H54 (cell line): ENCODE results near the gene BICDL2.
"Not testable (repeated sequence)": the region's sequence is repeated elsewhere in the genome, so short reads cannot be mapped to it uniquely, and the experiment has no call there.

ENCODE experiments used
- DNase-seq: peaks from one replicate; pipeline ENCODE4 v3.0.0; 2011; ENCODE audit warnings: low spot score, mixed read lengths; ENCODE audit not compliant: insufficient read length
- FAIRE-seq: peaks from 3 replicates; lab custom pipeline; 2011; peaks lifted over from hg19 to GRCh38; lab: Jason Lieb, UNC
- POLR2A ChIP-seq: IDR thresholded peaks from 2 replicates; pipeline ENCODE4 v1.6.1; 2011; ENCODE audit warnings: low read depth, mild to moderate bottlenecking, low read length

Gene BICDL2, protein sequence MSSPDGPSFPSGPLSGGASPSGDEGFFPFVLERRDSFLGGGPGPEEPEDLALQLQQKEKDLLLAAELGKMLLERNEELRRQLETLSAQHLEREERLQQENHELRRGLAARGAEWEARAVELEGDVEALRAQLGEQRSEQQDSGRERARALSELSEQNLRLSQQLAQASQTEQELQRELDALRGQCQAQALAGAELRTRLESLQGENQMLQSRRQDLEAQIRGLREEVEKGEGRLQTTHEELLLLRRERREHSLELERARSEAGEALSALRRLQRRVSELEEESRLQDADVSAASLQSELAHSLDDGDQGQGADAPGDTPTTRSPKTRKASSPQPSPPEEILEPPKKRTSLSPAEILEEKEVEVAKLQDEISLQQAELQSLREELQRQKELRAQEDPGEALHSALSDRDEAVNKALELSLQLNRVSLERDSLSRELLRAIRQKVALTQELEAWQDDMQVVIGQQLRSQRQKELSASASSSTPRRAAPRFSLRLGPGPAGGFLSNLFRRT

DNA sequence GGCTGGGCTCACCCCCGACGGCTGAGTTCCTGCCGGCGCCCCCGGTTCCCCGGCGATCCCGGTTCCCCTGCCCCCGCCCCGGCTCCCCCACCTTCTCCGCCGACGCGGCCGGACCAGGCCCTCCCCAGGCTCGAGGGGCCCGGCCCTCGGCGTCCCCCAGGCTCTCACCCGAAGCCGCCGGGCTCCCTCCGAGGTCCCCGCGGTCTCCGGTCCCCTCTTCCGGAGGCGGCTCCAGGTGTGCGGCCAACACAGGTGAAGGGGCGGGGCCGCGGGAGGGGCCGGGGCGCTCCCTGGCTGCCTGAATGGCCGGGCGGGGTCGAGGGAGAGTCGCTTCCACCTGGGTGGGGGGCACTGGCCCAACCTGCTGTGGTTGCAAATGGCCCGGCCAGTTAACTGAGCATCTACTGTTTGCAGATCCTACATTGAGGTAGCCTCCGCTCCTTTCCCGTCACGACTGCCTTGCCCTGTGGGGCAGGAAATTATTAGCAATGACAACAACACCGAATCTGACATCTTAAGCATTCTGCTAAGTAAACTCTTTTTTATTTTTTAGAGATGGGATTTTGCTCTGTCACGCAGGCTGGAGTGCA, at the start of gene BICDL2:
BICDL2 (minus strand) TSS at position 219 of the 590 bp plus-strand sequence. CDS start 1,448 bp downstream, outside the sequence.
- DNase-seq = no peak
- no peak for TF ChIP-seq POLR2A
- FAIRE-seq = no peak

- no peak for FAIRE-seq
- no peak for DNase-seq
- TF ChIP-seq POLR2A = no peak
Observed at GRCh38 chr16:3085868-3086595, 49.3 kb upstream of the BICDL2 start.

GRCh38 chr16:3084969-3085670, 48.4 kb upstream of the BICDL2 start:
- FAIRE-seq = no peak
- DNase-seq = no peak
- no peak for TF ChIP-seq POLR2A

DNA sequence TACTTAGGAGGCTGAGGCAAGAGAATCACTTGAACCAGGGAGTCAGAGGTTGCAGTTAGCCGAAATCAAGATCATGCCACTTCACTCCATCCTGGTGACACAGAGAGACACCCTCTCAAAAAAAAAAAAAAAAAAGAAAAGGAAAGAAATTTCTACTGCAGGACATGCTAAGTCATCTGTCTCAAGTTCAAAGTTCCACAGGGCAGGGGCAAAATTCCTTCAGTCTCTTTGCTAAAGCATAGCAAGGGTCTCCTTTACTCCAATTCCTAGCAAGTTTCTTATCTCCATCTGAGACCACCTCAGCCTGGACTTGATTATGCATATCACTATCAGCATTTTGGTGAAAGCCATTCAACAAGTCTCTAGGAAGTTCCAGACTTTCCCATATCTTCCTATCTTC, 47.7 kb upstream of the BICDL2 start:
- FAIRE-seq (no peak), DNase-seq (no peak)
- TF ChIP-seq POLR2A = no peak

DNA sequence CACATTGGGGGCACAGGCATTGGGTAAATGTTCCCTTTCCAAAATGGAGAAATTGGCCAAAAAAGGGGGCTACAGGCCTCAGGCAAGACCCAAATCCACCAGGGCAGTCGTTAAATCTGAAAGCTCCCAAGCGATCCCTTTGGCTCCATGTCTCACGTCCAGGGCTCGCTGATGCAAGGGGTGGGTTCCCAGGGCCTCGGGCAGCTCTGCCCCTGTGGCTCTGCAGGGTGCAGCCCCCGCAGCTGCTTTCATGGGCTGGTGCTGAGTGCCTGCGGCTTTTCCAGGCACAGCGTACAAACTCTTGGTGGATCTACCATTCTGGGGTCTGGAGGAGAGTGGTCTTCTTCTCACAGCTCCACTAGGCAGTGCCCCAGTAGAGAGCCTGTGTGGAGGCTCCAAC, 46.7 kb upstream of the BICDL2 start:
- not testable (repeated sequence) for DNase-seq, FAIRE-seq

GRCh38 chr16:3081957-3082356, 45.2 kb upstream of the BICDL2 start:
- not testable (repeated sequence) for FAIRE-seq, DNase-seq

DNA sequence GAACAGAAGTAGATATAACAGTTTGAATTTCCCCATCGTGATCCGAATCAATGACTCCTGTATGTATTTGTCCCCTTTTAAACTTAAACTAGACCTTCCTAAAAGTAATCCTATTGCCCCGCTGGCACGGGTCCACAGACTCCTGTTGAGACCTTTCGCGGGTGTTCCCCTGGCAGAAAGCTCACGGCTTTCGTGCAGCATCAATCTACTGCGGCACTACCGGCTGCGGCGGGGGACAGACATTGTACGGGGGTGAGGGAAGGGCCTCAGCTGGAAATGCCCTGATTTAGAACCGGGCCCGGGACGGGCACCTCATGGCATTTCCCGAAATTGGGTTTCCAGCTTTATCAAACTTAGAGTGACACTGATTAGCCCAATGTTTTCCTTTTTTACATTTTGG, 43.3 kb upstream of the BICDL2 start:
- no peak for TF ChIP-seq POLR2A
- no peak for FAIRE-seq
- no peak for DNase-seq

GRCh38 chr16:3076577-3076976, 39.8 kb upstream of the BICDL2 start:
- DNase-seq (no peak), FAIRE-seq (no peak)
- no peak for TF ChIP-seq POLR2A

DNA sequence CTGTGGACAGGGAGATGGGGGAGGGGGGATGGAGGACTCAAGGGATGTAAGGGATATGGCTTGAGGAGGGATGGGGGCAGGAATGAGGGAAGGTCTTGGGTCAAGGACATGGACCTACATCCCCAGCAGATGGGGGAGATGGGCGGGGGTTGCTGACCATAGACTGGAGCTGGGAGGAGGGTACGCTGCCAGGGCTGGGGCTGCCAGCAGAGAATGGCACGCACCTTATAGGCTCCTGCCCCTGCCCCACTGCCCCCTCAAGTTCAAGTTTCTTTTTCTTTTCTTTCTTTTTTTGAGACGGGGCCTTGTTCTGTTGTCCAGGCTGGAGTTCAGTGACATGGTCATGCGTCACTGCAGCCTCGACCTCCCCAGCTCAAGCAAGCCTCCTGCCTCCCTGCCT, 39.2 kb upstream of the BICDL2 start:
- not testable (repeated sequence) for DNase-seq, FAIRE-seq

DNA sequence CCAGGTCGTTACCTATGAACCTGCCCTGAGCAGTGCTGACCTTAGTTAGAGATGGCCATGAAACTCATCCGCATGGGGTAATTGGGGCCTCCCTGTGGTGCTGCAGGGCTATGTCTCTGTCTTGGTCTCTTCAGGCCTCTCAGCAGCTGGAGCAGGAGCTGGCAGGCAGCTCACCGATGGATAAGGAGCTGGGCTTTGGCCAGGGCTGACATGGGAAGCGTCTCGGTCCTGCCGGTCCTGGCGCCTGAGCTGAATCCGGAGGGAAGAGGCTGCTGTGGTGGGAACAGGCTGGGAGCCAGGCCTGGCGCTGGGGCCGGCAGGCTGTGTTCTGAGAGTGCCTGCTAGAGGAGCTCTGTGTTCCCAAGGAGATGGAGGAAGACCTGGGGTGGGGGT, 38.8 kb upstream of the BICDL2 start:
- no peak for FAIRE-seq
- no peak for TF ChIP-seq POLR2A
- DNase-seq = no peak

GRCh38 chr16:3074860-3075522, 38.2 kb upstream of the BICDL2 start:
- FAIRE-seq (no peak), DNase-seq (no peak)
- TF ChIP-seq POLR2A = no peak

- DNase-seq = no peak
- no peak for FAIRE-seq
- TF ChIP-seq POLR2A = no peak
Observed at GRCh38 chr16:3073448-3073847, 36.7 kb upstream of the BICDL2 start.

GRCh38 chr16:3072576-3073263, 36.0 kb upstream of the BICDL2 start:
- DNase-seq, FAIRE-seq: not testable (repeated sequence)

DNA sequence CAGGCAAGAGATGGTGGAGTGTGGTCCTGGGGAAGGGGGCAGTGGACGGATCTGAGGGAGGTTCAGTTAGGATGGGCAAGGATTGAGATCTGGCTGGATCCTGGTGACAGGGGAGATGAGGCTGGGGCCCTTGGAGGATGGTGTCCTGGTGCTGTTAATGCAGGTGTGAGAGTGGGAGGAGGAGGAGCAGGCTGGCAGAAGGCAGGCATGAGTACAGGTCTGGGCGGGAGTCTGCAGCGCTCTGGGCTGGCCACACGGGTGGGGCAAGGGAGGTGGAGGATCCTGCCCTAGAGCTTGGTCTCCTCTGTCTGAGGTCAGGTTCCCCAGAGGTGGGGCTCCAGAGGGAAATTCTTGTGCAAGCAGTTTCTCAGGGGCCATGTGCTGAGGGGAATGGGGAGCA, 35.4 kb upstream of the BICDL2 start:
- FAIRE-seq = not testable (repeated sequence)

More for the DNA sequence above, 35.4 kb upstream of the BICDL2 start:
- DNase-seq = not testable (repeated sequence)
